ENCODE data around the gene ETS1. TPM values are rescaled to one million over a fixed set of nuclear protein-coding genes. Genes with fewer than 3 reads are reported as not detected.

Gene ETS1
- total and polyA plus RNA-seq, 12 donors = 9.6 to 61.7 (median 43.1) TPM

DNA sequence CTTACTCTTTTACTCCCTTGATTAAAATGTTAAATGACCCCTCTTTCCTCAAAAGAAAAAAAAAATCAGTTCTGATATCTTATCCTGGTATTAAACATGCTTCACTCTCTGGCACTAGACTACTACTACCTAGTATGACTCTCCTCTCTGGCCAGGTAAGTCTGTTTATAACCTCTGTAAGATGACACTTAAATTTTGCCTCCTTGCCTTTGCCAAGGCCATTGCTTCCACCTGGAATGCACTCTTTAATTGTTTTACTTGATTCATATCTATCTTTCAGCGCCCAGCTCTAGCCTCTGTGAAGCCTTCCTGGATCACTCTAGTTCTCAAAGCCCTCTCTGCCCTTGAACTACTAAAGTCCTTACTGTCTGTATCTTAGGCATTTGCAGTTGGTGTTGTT lies 170.4 kb downstream of the ETS1 start:
- peak overlapping the region in 1 of 5 donors; percentile 35 for H3K27ac ChIP-seq
- H3K4me1 ChIP-seq (replicated peaks in 1 of 2) = peaks cover 0 to 16% of the 10 kb centered on the region in 2 donors
- no peaks in the 10 kb centered on the region for H3K27me3 ChIP-seq
- no peaks in the 10 kb centered on the region for H3K36me3 ChIP-seq (replicated peaks in 1 of 2)
- TF ChIP-seq, protein P1, sequence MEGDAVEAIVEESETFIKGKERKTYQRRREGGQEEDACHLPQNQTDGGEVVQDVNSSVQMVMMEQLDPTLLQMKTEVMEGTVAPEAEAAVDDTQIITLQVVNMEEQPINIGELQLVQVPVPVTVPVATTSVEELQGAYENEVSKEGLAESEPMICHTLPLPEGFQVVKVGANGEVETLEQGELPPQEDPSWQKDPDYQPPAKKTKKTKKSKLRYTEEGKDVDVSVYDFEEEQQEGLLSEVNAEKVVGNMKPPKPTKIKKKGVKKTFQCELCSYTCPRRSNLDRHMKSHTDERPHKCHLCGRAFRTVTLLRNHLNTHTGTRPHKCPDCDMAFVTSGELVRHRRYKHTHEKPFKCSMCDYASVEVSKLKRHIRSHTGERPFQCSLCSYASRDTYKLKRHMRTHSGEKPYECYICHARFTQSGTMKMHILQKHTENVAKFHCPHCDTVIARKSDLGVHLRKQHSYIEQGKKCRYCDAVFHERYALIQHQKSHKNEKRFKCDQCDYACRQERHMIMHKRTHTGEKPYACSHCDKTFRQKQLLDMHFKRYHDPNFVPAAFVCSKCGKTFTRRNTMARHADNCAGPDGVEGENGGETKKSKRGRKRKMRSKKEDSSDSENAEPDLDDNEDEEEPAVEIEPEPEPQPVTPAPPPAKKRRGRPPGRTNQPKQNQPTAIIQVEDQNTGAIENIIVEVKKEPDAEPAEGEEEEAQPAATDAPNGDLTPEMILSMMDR (IDR thresholded peaks at IDR 0.05) = no peak
- TF ChIP-seq POLR2A (IDR thresholded peaks at IDR 0.05) = no peak
- WGBS, 4 donors = 86 to 95% (median 88%) methylated on average over 1 of the region's 1 CpG
- DNase-seq = no peak
- H3K4me3 ChIP-seq = no peak overlapping the region
- no peaks in the 10 kb centered on the region for H3K9me3 ChIP-seq (replicated peaks in 1 of 3)
- intact Hi-C loops (cut with DNase I) = no loop called here

DNA sequence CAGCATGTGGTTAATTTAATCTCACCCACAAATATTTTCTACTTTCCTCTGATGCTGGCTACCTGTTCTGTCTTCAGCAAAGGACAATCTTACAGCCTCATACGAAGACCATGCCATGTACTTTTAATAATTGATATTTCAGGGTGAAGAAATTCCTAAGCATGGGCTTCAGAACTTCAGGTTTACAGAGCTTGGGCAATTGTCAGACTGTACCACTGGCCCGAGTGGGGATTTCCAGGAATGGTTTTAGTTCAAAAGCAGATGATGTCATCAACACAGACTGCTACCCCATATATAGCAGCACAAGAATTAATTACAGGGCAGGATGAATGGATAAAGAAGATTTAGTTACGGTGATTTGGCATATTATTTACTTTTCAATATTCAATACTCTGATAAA lies 171.8 kb downstream of the ETS1 start:
- H3K4me1 ChIP-seq (replicated peaks in 1 of 2) = peaks cover 0 to 16% of the 10 kb centered on the region in 2 donors
- no peaks in the 10 kb centered on the region for H3K9me3 ChIP-seq (replicated peaks in 1 of 3)
- WGBS, 4 donors = 86 to 92% (median 89%) methylated on average over 3 of the region's 3 CpGs
- H3K4me3 ChIP-seq = no peak overlapping the region
- no peak for DNase-seq
- H3K27me3 ChIP-seq = no peaks in the 10 kb centered on the region
- TF ChIP-seq POLR2A (IDR thresholded peaks at IDR 0.05) = no peak
- TF ChIP-seq, protein P1 (IDR thresholded peaks at IDR 0.05) = no peak
- intact Hi-C loops (cut with DNase I) = no loop called here
- H3K36me3 ChIP-seq (replicated peaks in 1 of 2) = no peaks in the 10 kb centered on the region
- H3K27ac ChIP-seq = no peak overlapping the region

DNA sequence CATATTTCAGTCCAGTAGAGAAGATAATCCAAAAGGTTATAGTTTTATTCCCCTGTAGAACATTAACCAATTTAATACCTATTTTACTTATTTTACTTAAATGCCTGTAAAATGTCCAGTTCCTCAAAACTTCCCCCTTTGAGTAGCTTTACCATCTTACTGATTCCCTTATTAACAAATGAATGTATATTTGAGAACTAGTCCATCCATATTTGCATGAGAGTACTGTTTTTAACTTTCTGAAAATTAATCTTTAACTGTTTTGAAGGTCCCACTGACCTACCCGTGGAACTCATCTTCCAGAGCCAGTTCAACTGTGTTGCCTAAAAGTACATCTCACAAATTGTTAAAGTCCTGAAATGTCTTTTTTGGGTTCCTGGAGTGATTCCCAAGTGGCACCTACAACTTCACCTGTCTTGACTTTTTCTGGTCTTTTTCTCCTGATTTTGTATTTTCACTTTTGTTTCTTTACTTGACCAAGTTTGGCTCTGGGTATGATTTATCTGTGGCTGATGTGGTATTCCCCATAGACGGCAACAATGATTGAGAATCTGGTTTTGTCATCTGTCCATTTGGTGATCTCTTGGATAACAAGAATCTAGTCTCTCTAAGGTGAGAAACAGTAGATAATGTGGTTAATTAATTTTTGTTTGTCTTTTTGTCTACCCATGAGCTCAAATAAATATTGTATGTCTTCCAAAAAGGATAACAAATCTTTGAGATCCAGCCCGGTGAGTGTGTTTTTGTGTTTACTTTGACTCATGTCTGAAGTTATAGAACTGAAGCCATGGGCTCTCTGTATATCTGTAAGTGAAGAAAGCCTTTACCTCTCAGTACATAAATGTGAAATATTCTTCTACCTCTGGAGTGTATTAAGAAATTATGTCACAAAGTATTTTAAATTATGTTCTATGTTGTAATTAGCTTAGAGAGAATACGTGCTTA lies 174.2 kb downstream of the ETS1 start:
- Histone ChIP-seq H3K27me3 (no peaks in the 10 kb centered on the region), H3K4me1 (replicated peaks in 1 of 2) (peaks cover 6 to 30% of the 10 kb centered on the region in 2 donors), H3K9me3 (replicated peaks in 1 of 3) (no peaks in the 10 kb centered on the region), H3K4me3 (no peak overlapping the region), H3K36me3 (replicated peaks in 1 of 2) (no peaks in the 10 kb centered on the region), H3K27ac (no peak overlapping the region)
- WGBS, 4 donors = 85 to 90% (median 88%) methylated on average over 4 of the region's 4 CpGs
- intact Hi-C loops (cut with DNase I) = no loop called here
- no peak for DNase-seq
- TF ChIP-seq POLR2A (IDR thresholded peaks at IDR 0.05) = no peak
- TF ChIP-seq, protein P1 (IDR thresholded peaks at IDR 0.05) = no peak

DNA sequence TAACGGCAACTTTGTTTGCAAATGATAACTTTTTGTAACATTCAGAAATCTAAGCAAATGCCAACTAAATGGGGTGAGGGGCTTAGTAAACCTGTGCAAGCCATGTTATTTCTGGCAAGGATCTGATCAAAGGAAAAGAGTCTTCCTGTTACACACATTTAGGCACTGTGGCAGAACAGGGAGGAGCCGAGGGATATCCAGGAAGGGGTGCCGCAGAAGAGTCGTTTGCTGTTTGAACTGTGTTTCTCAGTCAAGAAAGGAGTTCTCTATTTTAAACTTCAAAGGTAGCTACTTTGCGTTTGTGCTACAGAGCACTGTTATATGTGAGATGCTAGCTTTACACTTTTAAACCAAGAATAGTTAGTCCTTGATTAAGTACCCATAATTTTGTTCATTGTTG lies 175.5 kb downstream of the ETS1 start:
- Histone ChIP-seq H3K36me3 (replicated peaks in 1 of 2) (no peaks in the 10 kb centered on the region), H3K27me3 (no peaks in the 10 kb centered on the region), H3K4me3 (no peak overlapping the region), H3K9me3 (replicated peaks in 1 of 3) (no peaks in the 10 kb centered on the region), H3K27ac (no peak overlapping the region), H3K4me1 (replicated peaks in 1 of 2) (peaks cover 11 to 30% of the 10 kb centered on the region in 2 donors)
- WGBS, 4 donors = 74 to 89% (median 77%) methylated on average over 5 of the region's 5 CpGs
- TF ChIP-seq, protein P1 (IDR thresholded peaks at IDR 0.05) = no peak
- no peak for TF ChIP-seq POLR2A (IDR thresholded peaks at IDR 0.05)
- intact Hi-C loops (cut with DNase I) = no loop called here
- no peak for DNase-seq

Measured in adrenal gland (tissue), 12 donors.